Fibroblast of lung (primary cell): ENCODE results near the gene MDN1. TPM values are rescaled to one million over a fixed set of nuclear protein-coding genes. Genes with fewer than 3 reads are reported as not detected.

Experiments
- DNase-seq, 2 donors: peaks; one replicate each; pipeline versions ENCODE4 v3.0.0 to v3.0.0-alpha.2; 2010; ENCODE audit warnings: low read depth in 2 of 2
- H2AFZ ChIP-seq: 2 replicates; pipeline ENCODE4 v1.5.1; 2012; ENCODE audit warnings: low read length, control low read depth, inconsistent platforms
- H3K27ac ChIP-seq: 2 replicates; pipeline ENCODE4 v1.5.1; 2011; ENCODE audit warnings: low read length, control low read depth; ENCODE audit not compliant: insufficient read depth
- H3K27me3 ChIP-seq: 2 replicates; pipeline ENCODE4 v1.5.1; 2011; ENCODE audit warnings: mild to moderate bottlenecking, low read length; ENCODE audit not compliant: control insufficient read depth, insufficient read depth
- H3K36me3 ChIP-seq: 2 replicates; pipeline ENCODE4 v1.5.1; 2011; ENCODE audit warnings: low read length; ENCODE audit not compliant: control insufficient read depth, insufficient read depth
- H3K4me1 ChIP-seq: 2 replicates; pipeline ENCODE4 v1.5.1; 2011; ENCODE audit warnings: low read length; ENCODE audit not compliant: control insufficient read depth, insufficient read depth; ENCODE audit errors: extremely low read depth
- H3K4me2 ChIP-seq: 2 replicates; pipeline ENCODE4 v1.5.1; 2011; ENCODE audit warnings: low read length, control low read depth; ENCODE audit not compliant: insufficient read depth; ENCODE audit errors: extremely low read depth
- H3K4me3 ChIP-seq, 4 experiments: fragments of 200-600 bp in 1 of 4; sonication (generic) in 1 of 4; replicated peaks in 1 of 4; 2 replicates each; pipeline ENCODE4 v1.5.1; 2011 to 2016; ENCODE audit warnings: low read length in 4 of 4, low read depth in 3 of 4, mild to moderate bottlenecking in 3 of 4, control low read depth in 2 of 4, inconsistent platforms in 1 of 4, mixed read lengths in 1 of 4; ENCODE audit not compliant: insufficient read depth in 1 of 4; ENCODE audit errors: control extremely low read depth in 1 of 4
- H3K79me2 ChIP-seq: 2 replicates; pipeline ENCODE4 v1.5.1; 2012; ENCODE audit warnings: mild to moderate bottlenecking, low read length, inconsistent platforms; ENCODE audit not compliant: control insufficient read depth, insufficient read depth
- H3K9ac ChIP-seq: 2 replicates; pipeline ENCODE4 v1.5.1; 2011; ENCODE audit warnings: mild to moderate bottlenecking, low read length, control low read depth; ENCODE audit not compliant: insufficient read depth
- H3K9me3 ChIP-seq: 2 replicates; pipeline ENCODE4 v1.5.1; 2012; ENCODE audit warnings: low read depth, low read length; ENCODE audit not compliant: control insufficient read depth, insufficient read depth
- H4K20me1 ChIP-seq: 2 replicates; pipeline ENCODE4 v1.5.1; 2011; ENCODE audit warnings: low read length; ENCODE audit not compliant: control insufficient read depth, insufficient read depth; ENCODE audit errors: extremely low read depth
- CTCF ChIP-seq, 2 donors: IDR thresholded peaks in 1 of 2; conservative IDR thresholded peaks in 1 of 2; 1 replicate in 1 of 2; 2 replicates in 1 of 2; pipeline ENCODE4 v1.5.1; 2011 to 2012; ENCODE audit warnings: low read length in 2 of 2, control low read depth in 1 of 2, inconsistent platforms in 1 of 2, low read depth in 1 of 2, mild to moderate bottlenecking in 1 of 2
- EZH2 ChIP-seq: IDR thresholded peaks from 2 replicates; pipeline ENCODE4 v1.5.1; 2012; ENCODE audit warnings: low read length, control low read depth, mild to moderate bottlenecking; ENCODE audit errors: missing control alignments
- polyA plus RNA-seq, 2 donors: library from polyadenylated mRNA; depleted of rRNA in 1 of 2; stranded (reverse) in 1 of 2; unstranded in 1 of 2; fragments of >200 nt; gene quantifications; 2 replicates each; pipeline ENCODE4 v1.2.1, GENCODE V29; 2011 to 2012; ENCODE audit warnings: missing spikeins in 1 of 2
- total RNA-seq: library from RNA; depleted of rRNA; stranded (reverse); fragments of >200 nt; gene quantifications from 2 replicates; pipeline ENCODE4 v1.2.1, GENCODE V29; 2014

MDN1 gene
- total and polyA plus RNA-seq, 2 donors (not counting 1 experiment from before 2014, with no cell fraction given), result 5.9 to 23.5 TPM

- no peaks in the 10 kb centered on the region for H3K4me1 ChIP-seq
- H3K27me3 ChIP-seq, result no peaks in the 10 kb centered on the region
- no peaks in the 10 kb centered on the region for H4K20me1 ChIP-seq
- H3K27ac ChIP-seq, result no peak overlapping the region
- no peak overlapping the region for H2AFZ ChIP-seq
- H3K9me3 ChIP-seq, result no peaks in the 10 kb centered on the region
- H3K4me2 ChIP-seq, result no peak overlapping the region
- no peaks in the 10 kb centered on the region for H3K36me3 ChIP-seq
- no peak overlapping the region for H3K4me3 ChIP-seq
- TF ChIP-seq EZH2 (no peak), CTCF (conservative IDR thresholded peaks at IDR 0.05 in 1 of 2, IDR thresholded peaks at IDR 0.05 in 1 of 2; ENCODE audit: low read depth in 1 of 2, low read length in 2 of 2) (no peak)
- no peak overlapping the region for H3K9ac ChIP-seq
- H3K79me2 ChIP-seq, result no peaks in the 10 kb centered on the region
- no peak for DNase-seq
Measured at GRCh38 chr6:89630488-89630887, 189.1 kb downstream of the MDN1 start.

- Histone ChIP-seq H4K20me1 (no peaks in the 10 kb centered on the region), H3K36me3 (no peaks in the 10 kb centered on the region), H3K4me1 (no peaks in the 10 kb centered on the region), H3K4me3 (no peak overlapping the region), H3K79me2 (no peaks in the 10 kb centered on the region), H3K27me3 (no peaks in the 10 kb centered on the region), H3K4me2 (no peak overlapping the region), H3K27ac (no peak overlapping the region), H3K9me3 (no peaks in the 10 kb centered on the region), H3K9ac (no peak overlapping the region), H2AFZ (no peak overlapping the region)
- no peak for DNase-seq
- TF ChIP-seq CTCF (conservative IDR thresholded peaks at IDR 0.05 in 1 of 2, IDR thresholded peaks at IDR 0.05 in 1 of 2; ENCODE audit: low read depth in 1 of 2, low read length in 2 of 2), result no peak
- TF ChIP-seq EZH2, result no peak
Measured at GRCh38 chr6:89623749-89624148, 195.8 kb downstream of the MDN1 start.

- H3K9ac ChIP-seq, result no peak overlapping the region
- no peaks in the 10 kb centered on the region for H4K20me1 ChIP-seq
- H3K9me3 ChIP-seq, result no peaks in the 10 kb centered on the region
Measured at GRCh38 chr6:89619567-89619966, 200.0 kb downstream of the MDN1 start.

More at GRCh38 chr6:89619567-89619966, 200.0 kb downstream of the MDN1 start:
- Histone ChIP-seq H3K36me3 (no peaks in the 10 kb centered on the region), H3K27me3 (no peaks in the 10 kb centered on the region), H3K4me2 (no peak overlapping the region), H3K79me2 (no peaks in the 10 kb centered on the region), H2AFZ (no peak overlapping the region), H3K27ac (no peak overlapping the region), H3K4me3 (no peak overlapping the region), H3K4me1 (no peaks in the 10 kb centered on the region)
- DNase-seq, result no peak
- TF ChIP-seq CTCF (conservative IDR thresholded peaks at IDR 0.05 in 1 of 2, IDR thresholded peaks at IDR 0.05 in 1 of 2; ENCODE audit: low read depth in 1 of 2, low read length in 2 of 2) (no peak), EZH2 (no peak)
